ENCODE measurements around the gene CNR1.

The CNR1 gene

DNA sequence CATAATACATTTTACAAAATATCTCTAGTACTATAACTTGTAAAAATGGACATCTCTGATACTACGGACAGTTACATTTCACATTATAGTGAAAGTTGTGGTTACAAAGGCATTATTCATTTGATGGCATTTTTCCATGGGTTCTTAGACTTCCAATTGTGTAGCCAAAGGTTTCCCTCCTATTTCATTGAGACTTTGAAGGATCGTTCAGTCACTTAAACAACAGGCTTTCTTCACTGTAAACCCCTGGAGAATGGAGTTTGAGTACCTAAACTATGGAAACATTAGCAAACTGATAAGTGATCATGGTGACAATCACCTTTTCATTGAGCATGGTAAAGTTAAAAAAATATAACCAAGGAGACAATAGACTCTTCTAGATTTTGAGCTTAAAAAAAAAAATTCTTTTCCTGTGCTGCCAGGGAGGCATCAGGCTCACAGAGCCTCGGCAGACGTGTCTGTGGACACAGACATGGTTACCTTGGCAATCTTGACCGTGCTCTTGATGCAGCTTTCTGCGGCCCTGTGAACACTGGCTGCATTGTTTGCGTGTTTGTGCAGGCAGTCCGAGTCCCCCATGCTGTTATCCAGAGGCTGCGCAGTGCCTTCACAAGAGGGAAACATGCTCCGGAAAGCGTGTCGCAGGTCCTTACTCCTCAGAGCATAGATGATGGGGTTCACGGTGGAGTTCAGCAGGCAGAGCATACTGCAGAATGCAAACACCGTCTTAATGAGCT, 22.6 kb downstream of the CNR1 start:
- DNase-seq (ENCODE audit: low read depth), result no peak

DNA sequence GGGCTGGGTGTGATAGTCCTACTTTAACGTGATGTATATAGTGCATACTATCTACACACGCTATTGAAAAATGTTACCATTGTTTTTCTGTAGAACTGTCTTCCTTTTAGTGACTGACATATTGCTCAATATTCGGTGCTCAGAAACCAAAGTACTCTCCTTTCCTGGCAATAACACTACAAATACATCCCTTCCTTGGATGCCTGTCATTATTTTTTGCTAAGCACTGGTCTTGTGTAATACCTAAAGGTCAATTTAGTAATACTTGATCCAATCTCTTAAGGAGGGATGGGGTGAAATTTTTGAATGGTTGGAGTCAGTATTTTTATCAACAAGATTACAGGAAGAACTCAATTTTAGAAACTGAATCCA, 23.9 kb downstream of the CNR1 start:
- DNase-seq (ENCODE audit: low read depth), result no peak

DNA sequence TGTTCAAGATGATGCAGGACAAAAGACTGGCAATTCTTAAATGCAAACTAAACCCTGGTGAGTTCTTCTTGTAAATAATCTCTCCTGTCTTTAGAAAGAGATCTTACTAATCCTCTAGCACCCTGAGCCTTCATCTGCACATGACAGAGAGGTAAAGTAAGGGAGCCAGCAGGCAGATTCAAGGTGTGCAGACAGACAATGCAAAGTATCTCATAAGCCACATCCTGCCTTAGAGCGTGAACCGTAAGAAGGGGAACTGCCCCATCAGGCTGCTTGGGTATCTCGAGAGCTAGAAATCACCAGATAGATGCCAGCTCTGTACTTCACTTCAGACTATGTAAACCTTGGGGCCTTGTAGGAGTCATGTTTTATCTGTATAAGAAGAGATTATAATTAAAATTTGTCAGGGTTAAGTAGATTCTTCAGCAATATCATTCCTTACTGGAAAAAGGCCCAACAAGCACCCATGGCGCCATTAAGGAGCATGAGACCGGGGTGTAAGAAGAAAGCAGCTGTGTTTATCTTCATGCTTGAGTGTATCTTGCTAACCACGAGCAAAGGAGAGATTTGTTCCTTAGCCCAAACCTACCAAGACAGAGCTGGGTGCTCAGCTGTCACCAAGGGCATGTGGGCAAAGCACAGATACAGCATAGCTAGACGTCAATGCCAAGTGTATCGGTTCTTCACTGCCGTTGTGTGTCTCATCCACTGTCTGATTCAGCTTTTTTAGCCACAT, 24.4 kb downstream of the CNR1 start:
- DNase-seq (ENCODE audit: low read depth), result no peak

- no peak for DNase-seq (ENCODE audit: low read depth)
Measured at GRCh38 chr6:88137915-88138314, 28.2 kb downstream of the CNR1 start.

DNA sequence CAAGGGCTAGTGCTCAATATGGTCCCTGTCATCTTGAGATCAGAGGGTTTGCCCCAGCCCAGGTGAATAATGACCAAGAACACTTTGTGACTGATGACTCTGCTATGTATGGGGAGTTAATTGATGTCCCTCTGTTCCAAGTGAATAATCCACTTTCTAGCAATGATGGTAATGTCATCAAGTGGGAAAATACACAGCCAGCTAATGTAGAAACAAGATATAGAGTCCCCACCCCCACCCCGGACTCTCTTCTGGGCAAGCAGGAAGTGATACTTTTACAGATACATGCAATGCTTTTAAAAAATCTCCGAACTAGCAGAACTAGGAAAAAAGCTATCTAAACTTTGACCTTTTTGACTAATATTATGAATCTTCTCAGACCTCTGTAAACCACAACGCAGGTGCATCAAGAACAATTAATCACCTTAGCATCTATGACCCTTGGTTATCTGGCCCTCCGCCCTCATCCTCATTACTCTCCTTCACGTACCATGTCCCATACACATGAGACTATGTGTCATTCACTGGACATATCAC, 30.5 kb downstream of the CNR1 start:
- DNase-seq (ENCODE audit: low read depth), result no peak

DNA sequence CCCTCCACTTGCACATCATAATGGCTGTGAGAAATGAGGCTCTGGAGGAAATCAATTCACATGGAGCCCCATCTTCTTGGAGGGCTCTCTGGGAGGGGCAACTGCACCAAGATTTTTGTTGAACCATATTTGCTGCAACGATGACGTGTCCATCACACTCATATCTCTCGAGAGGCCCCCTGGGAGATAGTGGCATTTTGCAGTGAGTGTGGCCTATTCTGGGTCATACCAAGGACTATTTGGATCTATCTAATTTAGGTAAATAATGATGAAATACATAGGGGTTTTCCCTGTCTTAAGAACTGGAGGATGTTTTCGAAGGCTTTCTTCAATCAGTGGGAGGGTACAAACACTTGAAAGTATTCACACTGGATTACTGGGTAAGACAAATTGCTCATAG, 31.6 kb downstream of the CNR1 start:
- DNase-seq (ENCODE audit: low read depth), result no peak

GRCh38 chr6:88133718-88134117, 32.4 kb downstream of the CNR1 start:
- DNase-seq (ENCODE audit: low read depth), result no peak

DNA sequence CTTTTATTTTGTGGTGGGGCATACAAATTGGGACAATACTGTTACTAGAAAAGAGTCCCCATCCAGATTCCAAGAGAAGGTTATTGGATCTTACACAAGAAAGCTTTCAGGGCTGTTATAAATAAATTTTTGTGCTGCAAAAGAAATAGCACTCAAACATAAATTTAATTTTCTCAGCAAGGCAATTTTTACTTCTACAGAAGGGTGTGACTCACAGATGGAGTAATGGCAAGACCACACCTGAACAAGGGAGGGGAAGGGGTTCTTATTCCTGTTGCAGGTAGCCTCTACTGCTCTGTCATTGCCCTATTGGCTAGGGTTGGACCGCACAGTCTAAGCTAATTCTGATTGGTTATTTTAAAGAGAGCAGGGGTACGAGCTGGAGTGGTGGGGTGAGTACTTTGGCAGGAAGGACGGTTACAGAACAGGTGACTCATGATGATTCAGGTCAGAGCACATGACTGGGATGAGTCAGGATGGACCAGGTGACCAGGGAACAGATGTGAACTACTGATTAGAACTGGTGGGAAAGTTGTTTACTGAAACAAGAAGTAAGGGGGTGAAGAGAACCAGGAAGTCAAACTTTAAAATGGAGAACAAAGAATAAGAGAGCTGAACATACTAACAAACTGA, 41.1 kb downstream of the CNR1 start:
- DNase-seq (ENCODE audit: low read depth), result no peak

DNA sequence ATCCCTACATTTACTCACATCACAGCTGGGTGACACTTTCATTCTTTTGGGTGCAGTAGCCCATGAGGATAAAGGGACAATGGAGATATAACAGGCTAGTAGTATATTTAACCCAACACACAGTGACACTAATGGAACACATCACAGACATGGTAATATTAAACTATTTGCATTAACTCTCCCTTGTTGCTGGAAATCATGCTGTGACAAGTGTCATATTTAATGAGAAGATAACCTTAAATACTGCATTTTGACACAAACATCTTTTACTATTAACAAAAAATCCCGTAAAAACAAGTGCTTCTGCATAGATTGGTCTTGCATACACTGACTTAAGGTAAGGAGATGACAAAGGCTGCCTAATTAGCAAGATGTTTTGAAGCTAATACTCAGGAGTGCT, 45.5 kb downstream of the CNR1 start:
- no peak for DNase-seq (ENCODE audit: low read depth)

GRCh38 chr6:88119769-88120168, 46.4 kb downstream of the CNR1 start:
- no peak for DNase-seq (ENCODE audit: low read depth)

GRCh38 chr6:88116276-88116675, 49.9 kb downstream of the CNR1 start:
- DNase-seq (ENCODE audit: low read depth), result no peak

GRCh38 chr6:88115307-88115706, 50.8 kb downstream of the CNR1 start:
- DNase-seq (ENCODE audit: low read depth), result no peak

GRCh38 chr6:88114838-88115237, 51.3 kb downstream of the CNR1 start:
- no peak for DNase-seq (ENCODE audit: low read depth)

DNA sequence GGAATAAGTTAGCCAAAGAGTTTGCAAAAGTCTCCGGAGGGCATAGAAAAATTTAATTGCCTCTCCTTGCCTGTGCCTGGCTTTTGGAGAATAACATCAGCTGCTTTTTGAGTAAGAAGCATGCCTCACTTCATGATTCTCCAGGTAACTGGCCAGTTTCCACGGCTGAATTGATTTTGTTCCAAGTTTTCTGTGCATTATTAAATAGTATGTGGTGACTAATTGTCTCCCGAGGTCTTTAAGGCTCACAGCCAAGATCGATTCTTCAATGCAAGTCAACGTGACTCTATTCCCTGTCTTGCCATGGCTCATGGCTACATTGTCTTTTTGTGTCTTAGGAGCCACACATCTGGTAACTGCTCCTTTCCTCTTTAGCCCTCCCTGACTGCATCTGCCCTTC, 54.2 kb downstream of the CNR1 start:
- no peak for DNase-seq (ENCODE audit: low read depth)

DNA sequence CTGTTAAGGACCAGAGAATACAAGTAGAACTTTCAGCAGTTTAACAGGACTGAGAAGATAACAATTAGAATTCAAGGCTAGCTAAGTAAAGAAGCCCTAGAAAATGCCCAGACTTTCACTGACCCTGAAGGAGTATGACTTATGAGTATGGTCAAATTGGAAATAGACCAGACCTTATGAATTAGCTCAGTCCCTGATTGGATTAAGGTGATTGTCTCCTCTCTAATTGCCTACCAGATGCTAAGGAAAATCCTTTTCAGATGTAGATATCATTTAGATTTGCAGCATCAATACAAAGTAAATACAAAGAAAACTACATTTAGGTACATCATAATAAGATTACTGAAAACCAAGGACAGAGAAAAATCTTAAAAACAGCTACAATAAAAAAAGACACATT, 58.9 kb downstream of the CNR1 start:
- no peak for DNase-seq (ENCODE audit: low read depth)

- no peak for DNase-seq (ENCODE audit: low read depth)
Measured at GRCh38 chr6:88105741-88106340, 60.3 kb downstream of the CNR1 start.

Measured in fibroblast of the conjunctiva (primary cell).